NB4 (cell line): Measurements from ENCODE around the gene LYAR.

ENCODE experiments used
- DNase-seq: peaks from one replicate; pipeline ENCODE4 v3.0.0; 2010; ENCODE audit warnings: low read depth
- H3K4me3 ChIP-seq: one replicate; pipeline ENCODE4 v1.5.1; 2011; ENCODE audit warnings: mild to moderate bottlenecking, low read depth, low read length, moderate library complexity
- MYC ChIP-seq: IDR thresholded peaks from 2 replicates; pipeline ENCODE4 v1.6.1; 2011; ENCODE audit warnings: low read depth, low read length
- POLR2A ChIP-seq: IDR thresholded peaks from 2 replicates; pipeline ENCODE4 v1.6.1; 2011; ENCODE audit warnings: mild to moderate bottlenecking; ENCODE audit not compliant: insufficient read length; ENCODE audit errors: extremely low read depth
- TF ChIP-seq, protein P1 (sequence below): IDR thresholded peaks from 2 replicates; pipeline ENCODE4 v1.6.1; 2011; ENCODE audit warnings: low read depth, low read length
- TF ChIP-seq, protein P2 (sequence below): IDR thresholded peaks from one replicate; pipeline ENCODE4 v1.5.1; 2012; ENCODE audit warnings: low read depth, low read length

LYAR gene, protein sequence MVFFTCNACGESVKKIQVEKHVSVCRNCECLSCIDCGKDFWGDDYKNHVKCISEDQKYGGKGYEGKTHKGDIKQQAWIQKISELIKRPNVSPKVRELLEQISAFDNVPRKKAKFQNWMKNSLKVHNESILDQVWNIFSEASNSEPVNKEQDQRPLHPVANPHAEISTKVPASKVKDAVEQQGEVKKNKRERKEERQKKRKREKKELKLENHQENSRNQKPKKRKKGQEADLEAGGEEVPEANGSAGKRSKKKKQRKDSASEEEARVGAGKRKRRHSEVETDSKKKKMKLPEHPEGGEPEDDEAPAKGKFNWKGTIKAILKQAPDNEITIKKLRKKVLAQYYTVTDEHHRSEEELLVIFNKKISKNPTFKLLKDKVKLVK

DNA sequence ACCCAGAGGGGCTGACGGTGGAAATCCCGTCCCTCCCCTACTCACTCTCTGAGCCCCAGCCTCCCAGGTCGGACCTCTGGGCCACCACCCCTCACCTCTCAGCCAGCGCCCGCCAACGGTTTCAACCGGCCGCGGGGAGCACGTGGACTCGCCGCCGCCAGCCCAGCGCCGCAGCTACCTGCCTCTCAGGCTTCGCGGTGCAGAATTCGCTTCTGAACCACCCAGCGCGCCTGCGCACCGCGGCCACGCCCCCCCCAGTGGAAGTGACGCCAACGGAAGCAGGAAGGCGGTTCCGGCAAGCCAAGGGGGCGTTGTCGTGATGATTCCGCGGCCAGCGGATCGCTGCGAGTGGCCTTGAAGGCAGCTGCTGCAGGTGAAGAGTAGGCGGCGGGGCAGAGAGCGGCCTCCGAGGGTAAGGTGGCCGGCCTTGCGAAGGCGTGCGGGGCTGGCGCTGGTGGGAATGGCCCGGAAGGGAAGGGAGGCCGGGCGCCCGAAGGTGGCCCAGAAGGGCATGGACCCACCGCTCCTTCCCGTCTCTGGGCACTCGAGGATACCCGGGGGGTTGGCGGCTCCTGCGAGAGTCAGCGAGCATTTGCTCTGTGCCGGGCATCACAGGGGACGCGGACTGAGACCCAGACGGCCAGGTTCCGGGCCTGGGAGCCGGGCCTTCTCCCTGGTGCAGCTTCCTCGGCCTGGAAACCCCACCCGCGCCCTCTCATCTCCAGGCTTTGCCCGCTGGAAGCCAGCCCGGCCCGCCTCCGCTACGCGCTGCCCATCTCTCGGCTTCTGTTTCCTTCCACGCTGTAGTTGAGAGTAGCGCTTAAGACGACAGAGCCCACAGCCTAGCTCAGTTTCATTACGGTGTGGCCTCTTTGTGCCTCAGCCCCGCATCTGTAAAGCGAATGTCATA, at the start of gene LYAR, which contains the start of gene ZBTB49:
Gene LYAR, minus strand, starts transcription at position 214 of the 910 bp plus-strand sequence. CDS start 6,412 bp downstream, outside the sequence.
Gene ZBTB49, plus strand, starts transcription at position 311 of the 910 bp plus-strand sequence. CDS start 9,695 bp downstream, outside the sequence.
- H3K4me3 ChIP-seq, result peak within 1 kb of the TSS; percentile 90
- DNase-seq, result peak; percentile 95
- TF ChIP-seq, protein P1, sequence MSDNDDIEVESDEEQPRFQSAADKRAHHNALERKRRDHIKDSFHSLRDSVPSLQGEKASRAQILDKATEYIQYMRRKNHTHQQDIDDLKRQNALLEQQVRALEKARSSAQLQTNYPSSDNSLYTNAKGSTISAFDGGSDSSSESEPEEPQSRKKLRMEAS, result peak; percentile 98
- TF ChIP-seq MYC, result peak; percentile 97
- TF ChIP-seq, protein P2, sequence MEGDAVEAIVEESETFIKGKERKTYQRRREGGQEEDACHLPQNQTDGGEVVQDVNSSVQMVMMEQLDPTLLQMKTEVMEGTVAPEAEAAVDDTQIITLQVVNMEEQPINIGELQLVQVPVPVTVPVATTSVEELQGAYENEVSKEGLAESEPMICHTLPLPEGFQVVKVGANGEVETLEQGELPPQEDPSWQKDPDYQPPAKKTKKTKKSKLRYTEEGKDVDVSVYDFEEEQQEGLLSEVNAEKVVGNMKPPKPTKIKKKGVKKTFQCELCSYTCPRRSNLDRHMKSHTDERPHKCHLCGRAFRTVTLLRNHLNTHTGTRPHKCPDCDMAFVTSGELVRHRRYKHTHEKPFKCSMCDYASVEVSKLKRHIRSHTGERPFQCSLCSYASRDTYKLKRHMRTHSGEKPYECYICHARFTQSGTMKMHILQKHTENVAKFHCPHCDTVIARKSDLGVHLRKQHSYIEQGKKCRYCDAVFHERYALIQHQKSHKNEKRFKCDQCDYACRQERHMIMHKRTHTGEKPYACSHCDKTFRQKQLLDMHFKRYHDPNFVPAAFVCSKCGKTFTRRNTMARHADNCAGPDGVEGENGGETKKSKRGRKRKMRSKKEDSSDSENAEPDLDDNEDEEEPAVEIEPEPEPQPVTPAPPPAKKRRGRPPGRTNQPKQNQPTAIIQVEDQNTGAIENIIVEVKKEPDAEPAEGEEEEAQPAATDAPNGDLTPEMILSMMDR, result no peak
- peak; percentile 90 for TF ChIP-seq POLR2A

DNA sequence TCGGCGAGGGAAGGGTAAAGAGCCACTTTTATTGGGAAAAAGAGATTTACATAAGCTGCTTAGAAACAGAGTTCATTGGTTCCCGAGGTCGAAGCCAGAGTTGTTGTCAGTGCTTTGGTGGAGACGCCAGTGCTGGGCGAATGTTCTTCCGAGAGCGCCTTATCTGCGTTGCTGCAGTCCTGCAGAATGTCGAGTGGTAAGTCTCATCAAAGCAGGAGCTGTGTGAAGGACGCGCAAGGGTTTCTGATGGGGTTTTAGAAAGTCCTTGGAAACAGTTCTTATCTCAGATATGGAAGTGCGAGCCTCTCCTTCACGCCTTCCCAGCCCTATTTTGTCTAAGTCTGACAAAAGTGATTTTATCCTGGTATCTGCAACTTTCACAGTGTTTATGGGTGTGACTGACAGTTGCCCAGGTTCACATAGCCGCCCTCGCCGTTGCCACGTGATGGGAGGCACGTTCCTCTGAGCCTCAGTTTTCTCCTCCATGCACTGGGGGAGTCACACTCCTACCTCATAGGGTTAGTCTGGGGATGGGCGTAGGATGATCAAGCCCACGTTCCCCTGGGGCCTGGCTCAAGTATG, 49.6 kb upstream of the LYAR start:
- H3K4me3 ChIP-seq, result no peak overlapping the region
- TF ChIP-seq, protein P2, result no peak
- TF ChIP-seq, protein P1, result no peak
- TF ChIP-seq POLR2A (no peak), MYC (no peak)
- DNase-seq, result no peak

DNA sequence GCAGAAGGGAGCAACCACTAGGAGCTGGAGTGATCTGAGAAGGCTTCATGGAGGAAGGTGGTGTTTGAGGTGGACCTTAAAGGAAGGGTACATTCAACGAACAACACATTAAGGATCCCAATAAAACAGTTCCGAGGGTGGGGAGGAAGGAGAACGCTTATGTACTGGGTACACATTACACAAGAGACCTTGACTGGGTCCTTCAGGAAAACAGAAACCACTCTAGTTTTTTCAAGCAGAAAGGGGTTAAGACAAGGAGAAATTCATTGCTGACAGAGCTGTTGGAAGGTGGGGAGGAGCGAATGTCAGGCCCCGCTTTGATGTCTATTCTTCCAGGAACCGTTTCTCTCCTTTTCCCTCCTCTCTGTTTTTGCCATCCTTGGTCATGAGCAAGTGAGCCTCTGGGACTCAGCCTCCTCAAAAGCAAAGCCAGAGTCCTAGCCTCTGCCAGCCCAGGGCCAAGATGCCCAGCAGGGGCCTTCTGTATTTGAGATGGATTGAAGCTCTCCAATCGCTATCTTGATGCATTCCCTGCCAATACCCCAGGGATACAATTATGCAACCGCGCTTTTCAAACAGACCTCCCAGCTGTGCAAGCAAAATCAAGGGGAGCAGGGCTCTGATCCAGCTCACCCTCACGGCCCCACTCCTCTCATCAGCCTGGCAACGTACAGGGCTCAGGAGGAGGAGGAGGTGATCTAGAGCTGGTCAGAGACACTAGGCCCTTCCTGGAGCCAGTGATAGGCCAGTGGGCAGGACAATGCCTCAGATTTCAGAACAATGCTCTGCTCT, 48.5 kb upstream of the LYAR start:
- H3K4me3 ChIP-seq, result no peak overlapping the region
- TF ChIP-seq, protein P2, result no peak
- no peak for TF ChIP-seq MYC
- no peak for TF ChIP-seq POLR2A
- TF ChIP-seq, protein P1, result no peak
- DNase-seq, result peak; percentile 22

DNA sequence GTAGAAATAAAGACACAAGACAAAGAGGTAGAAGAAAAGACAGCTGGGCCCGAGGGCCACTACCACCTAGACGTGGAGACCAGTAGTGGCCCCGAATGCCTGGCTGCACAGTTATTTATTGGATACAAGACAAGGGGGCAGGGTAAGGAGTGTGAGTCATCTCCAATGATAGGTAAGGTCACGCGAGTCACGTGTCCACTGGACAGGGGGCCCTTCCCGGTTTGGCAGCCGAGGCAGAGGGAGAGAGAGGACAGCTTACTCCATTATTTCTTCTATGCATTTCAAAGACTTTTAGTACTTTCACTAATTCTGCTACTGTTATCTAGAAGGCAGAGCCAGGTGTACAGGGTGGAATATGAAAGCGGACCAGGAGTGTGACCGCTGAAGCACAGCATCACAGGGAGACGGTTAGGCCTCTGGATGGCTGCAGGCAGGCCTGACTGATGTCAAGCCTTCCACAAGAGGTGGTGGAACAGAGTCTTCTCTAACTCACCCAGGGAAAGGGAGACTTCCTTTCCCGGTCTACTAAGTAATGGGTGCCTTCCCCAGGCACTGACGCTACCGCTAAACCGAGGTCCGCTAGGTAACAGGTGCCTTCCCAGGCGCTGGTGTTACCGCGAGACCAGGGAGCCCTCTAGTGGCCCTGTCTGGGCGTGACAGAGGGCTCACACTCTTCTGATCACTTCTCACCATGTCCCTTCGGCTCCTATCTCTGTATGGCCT, 45.0 kb upstream of the LYAR start:
- peak; percentile 65 for DNase-seq
- TF ChIP-seq POLR2A, result no peak
- TF ChIP-seq, protein P2, result peak; percentile 82
- no peak overlapping the region for H3K4me3 ChIP-seq

DNA sequence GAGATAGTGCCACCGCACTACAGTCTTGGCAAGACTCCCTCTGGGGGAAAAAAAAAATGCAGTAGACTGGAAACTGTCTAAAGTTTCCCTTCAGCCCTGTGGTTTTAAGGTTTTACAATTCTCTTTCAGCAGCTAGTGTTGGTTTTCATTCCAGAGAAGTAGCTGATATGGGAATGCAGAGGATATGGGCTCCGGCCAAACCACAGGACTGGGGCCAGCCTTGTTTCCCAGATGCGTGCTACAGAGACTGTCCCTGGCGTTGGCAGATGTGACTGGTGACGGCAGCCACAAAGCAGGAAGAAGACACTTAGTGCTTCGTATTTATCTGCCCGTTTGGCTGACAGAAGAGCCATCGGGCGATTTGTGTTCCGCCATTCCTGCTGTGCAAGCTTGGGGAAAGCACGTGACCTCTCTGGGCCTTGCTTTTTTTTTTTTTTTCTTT, 43.3 kb upstream of the LYAR start:
- DNase-seq, result no peak
- no peak overlapping the region for H3K4me3 ChIP-seq
- no peak for TF ChIP-seq MYC
- TF ChIP-seq, protein P1, result no peak
- TF ChIP-seq, protein P2, result no peak
- no peak for TF ChIP-seq POLR2A
